ENCODE results near the gene VSIG10L.
A peak's percentile ranks its signal among the peaks of the same experiment; 100 is the strongest.

The VSIG10L gene

DNA sequence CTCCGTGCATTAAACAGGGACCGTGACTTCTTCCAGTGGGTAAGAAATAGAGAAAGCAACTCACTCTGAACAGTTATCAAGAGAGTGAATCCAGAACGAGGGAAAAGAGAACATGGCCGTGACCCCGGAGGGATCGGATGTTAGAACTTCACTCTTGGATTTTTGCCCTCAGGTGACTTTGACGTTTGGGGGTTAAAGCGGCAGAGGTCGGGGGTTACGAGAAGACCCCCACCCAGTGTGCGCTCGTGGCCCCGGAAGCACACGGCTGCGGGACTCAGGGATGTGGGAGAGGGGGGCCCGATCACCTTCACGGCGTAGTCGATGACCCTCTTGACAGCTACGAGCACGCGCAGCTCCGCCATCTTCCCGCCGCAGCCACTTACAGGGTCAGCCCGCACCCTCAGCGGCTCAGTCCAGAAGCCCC lies 24.0 kb upstream of the VSIG10L start, which contains the start of gene ETFB:
TSS of gene ETFB (minus strand) at position 424 of the 424 bp plus-strand sequence. CDS start at position 362, 62 bp downstream.
- DNase-seq: no peak
- peak within 1 kb of the TSS; percentile 77 for H3K27ac ChIP-seq (ENCODE audit: insufficient read depth, low read length, poor library complexity, severe bottlenecking)
- H3K4me1 ChIP-seq (ENCODE audit: control insufficient read depth, insufficient read depth, low read length, poor library complexity, severe bottlenecking): peaks cover 29% of the 10 kb centered on the region
- no peaks in the 10 kb centered on the region for H3K9me3 ChIP-seq (ENCODE audit: control insufficient read depth, low read length)
- peak within 1 kb of the TSS; percentile 88 for H3K4me3 ChIP-seq (ENCODE audit: insufficient read depth, low read depth, low read length, poor library complexity, severe bottlenecking)
- H3K36me3 ChIP-seq (ENCODE audit: control insufficient read depth, insufficient read depth, low read length): no peaks in the 10 kb centered on the region
- H3K27me3 ChIP-seq (replicated peaks; ENCODE audit: control insufficient read depth, insufficient read depth, low read length, poor library complexity, severe bottlenecking): no peaks in the 10 kb centered on the region

DNA sequence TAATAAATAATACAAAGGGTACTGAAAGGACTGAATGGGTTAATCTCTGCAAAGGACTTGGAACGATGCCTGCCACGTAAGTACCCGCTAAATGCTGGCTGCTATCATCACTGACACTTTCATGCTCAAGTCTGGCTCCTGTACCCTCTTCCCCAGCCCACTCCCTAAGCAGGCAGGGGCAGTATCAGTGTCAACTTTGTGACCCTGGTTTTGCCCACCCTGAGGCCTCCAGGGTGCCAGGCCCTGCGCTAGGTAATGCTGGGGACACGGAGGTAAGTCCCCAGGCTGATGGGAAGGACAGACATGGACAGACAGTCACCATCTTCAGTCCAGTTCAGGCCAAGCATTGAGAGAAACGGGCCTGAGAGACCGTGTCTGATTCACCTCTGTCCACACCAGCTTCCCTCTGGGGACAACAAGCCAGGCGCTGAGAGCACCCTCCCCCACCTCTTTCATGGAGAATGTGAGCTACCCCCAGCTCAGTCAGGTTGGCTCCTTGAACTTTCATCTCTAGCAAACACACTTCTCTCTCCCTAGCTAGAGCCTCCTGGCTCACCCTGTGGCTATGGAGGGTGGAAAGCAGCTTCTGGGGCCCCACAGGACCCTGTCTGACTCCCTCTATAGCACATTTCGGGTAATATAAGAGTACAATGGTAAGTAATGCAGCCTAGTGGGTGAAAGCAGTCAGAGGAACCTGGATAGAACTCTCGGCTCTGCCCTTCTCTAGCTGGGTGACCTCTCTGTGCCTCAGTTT lies 23.4 kb upstream of the VSIG10L start:
- DNase-seq: no peak
- peaks cover 26% of the 10 kb centered on the region for H3K4me1 ChIP-seq (ENCODE audit: control insufficient read depth, insufficient read depth, low read length, poor library complexity, severe bottlenecking)

DNA sequence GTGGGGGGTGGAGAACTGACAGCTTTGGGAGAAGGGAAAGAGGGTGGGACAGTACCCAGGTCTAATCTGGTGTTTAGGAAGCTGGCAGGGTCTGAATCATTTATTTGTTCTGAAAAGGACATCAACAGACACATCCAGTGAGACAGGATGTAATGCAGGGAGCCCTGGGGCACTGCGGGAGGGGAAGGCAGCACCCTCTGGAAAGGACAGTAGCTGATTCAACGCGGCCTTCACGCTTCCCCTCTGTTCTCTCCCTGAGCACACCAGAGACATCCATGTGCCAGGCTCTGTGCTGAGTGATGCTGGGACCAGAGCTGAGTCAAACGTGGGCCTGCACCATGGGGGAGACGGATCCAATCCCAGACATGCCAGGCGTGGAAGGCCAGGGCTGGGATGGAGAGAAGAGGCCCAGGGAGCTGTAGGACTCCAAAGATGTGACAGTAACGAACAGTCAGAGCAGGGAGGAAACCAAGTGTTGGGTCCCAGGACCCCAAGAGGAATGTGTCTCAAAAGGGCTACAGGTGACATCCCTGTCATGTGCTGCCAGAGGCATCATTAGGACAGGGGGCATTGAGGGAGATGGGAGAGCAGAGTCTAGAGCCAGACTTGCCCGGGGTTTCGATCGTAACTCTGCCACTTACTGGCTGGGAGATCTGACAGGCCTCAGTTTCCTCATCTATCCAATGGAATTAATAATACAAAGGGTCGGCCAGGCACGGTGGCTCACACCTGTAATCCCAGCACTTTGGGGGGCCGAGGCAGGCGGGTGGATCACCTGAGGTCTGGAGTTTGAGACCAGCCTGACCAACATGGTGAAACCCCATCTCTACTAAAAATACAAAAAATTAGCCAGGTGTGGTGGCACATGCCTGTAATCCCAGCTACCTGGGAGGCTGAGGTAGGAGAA lies 22.5 kb upstream of the VSIG10L start:
- Histone ChIP-seq H3K4me3 (ENCODE audit: insufficient read depth, low read depth, low read length, poor library complexity, severe bottlenecking) (no peak overlapping the region), H3K9me3 (ENCODE audit: control insufficient read depth, low read length) (no peaks in the 10 kb centered on the region), H3K27ac (ENCODE audit: insufficient read depth, low read length, poor library complexity, severe bottlenecking) (no peak overlapping the region), H3K36me3 (ENCODE audit: control insufficient read depth, insufficient read depth, low read length) (no peaks in the 10 kb centered on the region), H3K27me3 (replicated peaks; ENCODE audit: control insufficient read depth, insufficient read depth, low read length, poor library complexity, severe bottlenecking) (no peaks in the 10 kb centered on the region), H3K4me1 (ENCODE audit: control insufficient read depth, insufficient read depth, low read length, poor library complexity, severe bottlenecking) (peaks cover 26% of the 10 kb centered on the region)
- no peak for DNase-seq

More for the DNA sequence above, 23.4 kb upstream of the VSIG10L start:
- Histone ChIP-seq H3K27ac (ENCODE audit: insufficient read depth, low read length, poor library complexity, severe bottlenecking) (peak overlapping the region; percentile 77), H3K27me3 (replicated peaks; ENCODE audit: control insufficient read depth, insufficient read depth, low read length, poor library complexity, severe bottlenecking) (no peaks in the 10 kb centered on the region), H3K4me3 (ENCODE audit: insufficient read depth, low read depth, low read length, poor library complexity, severe bottlenecking) (peak overlapping the region; percentile 88), H3K9me3 (ENCODE audit: control insufficient read depth, low read length) (no peaks in the 10 kb centered on the region), H3K36me3 (ENCODE audit: control insufficient read depth, insufficient read depth, low read length) (no peaks in the 10 kb centered on the region)

GRCh38 chr19:51361239-51361638 lies 19.3 kb upstream of the VSIG10L start:
- no peaks in the 10 kb centered on the region for H3K36me3 ChIP-seq (ENCODE audit: control insufficient read depth, insufficient read depth, low read length)
- H3K27me3 ChIP-seq (replicated peaks; ENCODE audit: control insufficient read depth, insufficient read depth, low read length, poor library complexity, severe bottlenecking): no peaks in the 10 kb centered on the region
- no peaks in the 10 kb centered on the region for H3K9me3 ChIP-seq (ENCODE audit: control insufficient read depth, low read length)
- H3K27ac ChIP-seq (ENCODE audit: insufficient read depth, low read length, poor library complexity, severe bottlenecking): no peak overlapping the region
- DNase-seq: no peak
- no peak overlapping the region for H3K4me3 ChIP-seq (ENCODE audit: insufficient read depth, low read depth, low read length, poor library complexity, severe bottlenecking)
- H3K4me1 ChIP-seq (ENCODE audit: control insufficient read depth, insufficient read depth, low read length, poor library complexity, severe bottlenecking): peaks cover 10% of the 10 kb centered on the region

DNA sequence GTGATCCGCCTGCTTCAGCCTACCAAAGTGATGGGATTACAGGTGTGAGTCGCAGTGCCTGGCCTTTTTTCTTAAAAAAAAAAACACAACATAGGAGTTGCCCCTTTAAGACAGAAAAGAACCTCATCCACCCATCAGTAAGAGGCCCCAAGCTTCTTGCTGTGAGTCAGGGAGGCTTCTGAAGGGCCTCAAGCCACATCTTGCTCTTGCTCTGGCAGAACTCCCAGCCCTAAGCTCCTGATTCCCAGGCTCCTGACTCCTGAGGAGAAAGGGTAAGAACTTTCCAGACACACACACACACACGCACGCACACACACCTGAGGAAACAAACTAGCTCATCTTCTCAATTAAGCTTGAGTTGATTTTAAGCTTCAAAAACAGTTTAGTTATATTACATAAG lies 17.4 kb upstream of the VSIG10L start:
- Histone ChIP-seq H3K4me3 (ENCODE audit: insufficient read depth, low read depth, low read length, poor library complexity, severe bottlenecking) (no peak overlapping the region), H3K4me1 (ENCODE audit: control insufficient read depth, insufficient read depth, low read length, poor library complexity, severe bottlenecking) (peaks cover 4% of the 10 kb centered on the region), H3K36me3 (ENCODE audit: control insufficient read depth, insufficient read depth, low read length) (no peaks in the 10 kb centered on the region), H3K27ac (ENCODE audit: insufficient read depth, low read length, poor library complexity, severe bottlenecking) (no peak overlapping the region), H3K9me3 (ENCODE audit: control insufficient read depth, low read length) (no peaks in the 10 kb centered on the region), H3K27me3 (replicated peaks; ENCODE audit: control insufficient read depth, insufficient read depth, low read length, poor library complexity, severe bottlenecking) (no peaks in the 10 kb centered on the region)
- DNase-seq: no peak

DNA sequence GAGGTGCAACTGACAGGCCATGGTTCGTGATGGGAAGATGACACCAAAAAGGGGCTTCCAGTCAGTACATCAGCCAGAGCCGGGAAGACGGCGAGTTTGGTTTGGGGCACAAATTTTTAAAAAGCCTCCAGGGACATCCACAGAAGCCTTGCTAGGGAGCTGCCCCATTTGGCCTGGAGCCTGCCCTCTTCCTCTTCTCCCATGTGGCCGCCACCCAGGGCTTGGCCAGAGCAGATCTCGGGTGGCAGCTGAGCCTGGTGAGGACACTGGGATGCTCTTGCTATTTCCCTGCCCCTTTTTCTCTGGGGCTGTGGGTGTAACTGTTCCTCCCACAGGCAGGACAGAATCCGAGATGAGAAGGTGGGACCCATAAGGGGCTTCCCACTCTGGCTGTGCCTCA lies 16.0 kb upstream of the VSIG10L start:
- Histone ChIP-seq H3K9me3 (ENCODE audit: control insufficient read depth, low read length) (no peaks in the 10 kb centered on the region), H3K27me3 (replicated peaks; ENCODE audit: control insufficient read depth, insufficient read depth, low read length, poor library complexity, severe bottlenecking) (no peaks in the 10 kb centered on the region), H3K27ac (ENCODE audit: insufficient read depth, low read length, poor library complexity, severe bottlenecking) (no peak overlapping the region), H3K36me3 (ENCODE audit: control insufficient read depth, insufficient read depth, low read length) (no peaks in the 10 kb centered on the region), H3K4me3 (ENCODE audit: insufficient read depth, low read depth, low read length, poor library complexity, severe bottlenecking) (no peak overlapping the region), H3K4me1 (ENCODE audit: control insufficient read depth, insufficient read depth, low read length, poor library complexity, severe bottlenecking) (peaks cover 8% of the 10 kb centered on the region)
- DNase-seq: no peak

GRCh38 chr19:51356159-51356801 lies 14.3 kb upstream of the VSIG10L start:
- Histone ChIP-seq H3K4me3 (ENCODE audit: insufficient read depth, low read depth, low read length, poor library complexity, severe bottlenecking) (no peak overlapping the region), H3K36me3 (ENCODE audit: control insufficient read depth, insufficient read depth, low read length) (peaks cover 6% of the 10 kb centered on the region), H3K4me1 (ENCODE audit: control insufficient read depth, insufficient read depth, low read length, poor library complexity, severe bottlenecking) (peaks cover 8% of the 10 kb centered on the region), H3K27me3 (replicated peaks; ENCODE audit: control insufficient read depth, insufficient read depth, low read length, poor library complexity, severe bottlenecking) (no peaks in the 10 kb centered on the region), H3K9me3 (ENCODE audit: control insufficient read depth, low read length) (no peaks in the 10 kb centered on the region), H3K27ac (ENCODE audit: insufficient read depth, low read length, poor library complexity, severe bottlenecking) (no peak overlapping the region)
- no peak for DNase-seq

DNA sequence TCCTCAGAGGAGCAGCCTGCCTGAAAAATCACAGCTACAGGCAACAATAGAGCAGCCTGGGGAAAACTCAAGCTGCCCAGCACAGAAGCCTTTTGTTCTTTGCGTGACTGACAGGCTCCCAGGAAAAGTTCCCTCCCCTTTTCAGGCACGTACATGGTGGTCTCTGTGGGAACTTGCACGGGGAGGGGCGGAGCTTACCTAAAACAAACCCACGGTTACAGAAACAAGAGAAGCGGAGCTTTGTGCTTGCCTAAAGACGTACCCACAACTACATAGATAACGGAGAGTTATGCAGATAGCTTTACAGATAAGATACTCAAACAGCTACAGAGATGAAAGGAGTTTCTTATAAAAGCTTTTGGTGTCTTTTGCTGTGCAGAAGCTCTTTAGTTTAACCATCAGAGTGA lies 12.8 kb upstream of the VSIG10L start:
- H3K27me3 ChIP-seq (replicated peaks; ENCODE audit: control insufficient read depth, insufficient read depth, low read length, poor library complexity, severe bottlenecking): no peaks in the 10 kb centered on the region
- no peak overlapping the region for H3K4me3 ChIP-seq (ENCODE audit: insufficient read depth, low read depth, low read length, poor library complexity, severe bottlenecking)
- peak in 1 of 3 donors; percentile 12 for DNase-seq
- no peaks in the 10 kb centered on the region for H3K9me3 ChIP-seq (ENCODE audit: control insufficient read depth, low read length)
- H3K36me3 ChIP-seq (ENCODE audit: control insufficient read depth, insufficient read depth, low read length): peaks cover 16% of the 10 kb centered on the region
- H3K27ac ChIP-seq (ENCODE audit: insufficient read depth, low read length, poor library complexity, severe bottlenecking): no peak overlapping the region
- H3K4me1 ChIP-seq (ENCODE audit: control insufficient read depth, insufficient read depth, low read length, poor library complexity, severe bottlenecking): peaks cover 8% of the 10 kb centered on the region

GRCh38 chr19:51354103-51354741 lies 12.3 kb upstream of the VSIG10L start:
- H3K27me3 ChIP-seq (replicated peaks; ENCODE audit: control insufficient read depth, insufficient read depth, low read length, poor library complexity, severe bottlenecking): no peaks in the 10 kb centered on the region
- H3K27ac ChIP-seq (ENCODE audit: insufficient read depth, low read length, poor library complexity, severe bottlenecking): no peak overlapping the region
- no peak for DNase-seq
- no peaks in the 10 kb centered on the region for H3K9me3 ChIP-seq (ENCODE audit: control insufficient read depth, low read length)
- peaks cover 8% of the 10 kb centered on the region for H3K4me1 ChIP-seq (ENCODE audit: control insufficient read depth, insufficient read depth, low read length, poor library complexity, severe bottlenecking)
- no peak overlapping the region for H3K4me3 ChIP-seq (ENCODE audit: insufficient read depth, low read depth, low read length, poor library complexity, severe bottlenecking)
- peaks cover 18% of the 10 kb centered on the region for H3K36me3 ChIP-seq (ENCODE audit: control insufficient read depth, insufficient read depth, low read length)

All from effector memory CD4-positive, alpha-beta T cell (primary cell).